Measurements from ENCODE around the gene RALGPS2.

The RALGPS2 gene

GRCh38 chr1:178686407-178686806, 38.6 kb upstream of the RALGPS2 start:
- no peak for DNase-seq (ENCODE audit: low read depth)
- H3K4me3 ChIP-seq (ENCODE audit: low read depth, low read length), result no peak overlapping the region
- no peak for TF ChIP-seq CTCF (IDR thresholded peaks at IDR 0.05; ENCODE audit: insufficient read depth, low read depth, low read length, missing control alignments)

GRCh38 chr1:178688244-178688643, 36.8 kb upstream of the RALGPS2 start:
- no peak overlapping the region for H3K4me3 ChIP-seq (ENCODE audit: low read depth, low read length)
- no peak for TF ChIP-seq CTCF (IDR thresholded peaks at IDR 0.05; ENCODE audit: insufficient read depth, low read depth, low read length, missing control alignments)
- no peak for DNase-seq (ENCODE audit: low read depth)

- no peak for TF ChIP-seq CTCF (IDR thresholded peaks at IDR 0.05; ENCODE audit: insufficient read depth, low read depth, low read length, missing control alignments)
- no peak overlapping the region for H3K4me3 ChIP-seq (ENCODE audit: low read depth, low read length)
- DNase-seq (ENCODE audit: low read depth), result no peak
Observed at GRCh38 chr1:178689769-178690168, 35.3 kb upstream of the RALGPS2 start.

GRCh38 chr1:178690496-178690895, 34.5 kb upstream of the RALGPS2 start:
- no peak for DNase-seq (ENCODE audit: low read depth)
- TF ChIP-seq CTCF (IDR thresholded peaks at IDR 0.05; ENCODE audit: insufficient read depth, low read depth, low read length, missing control alignments), result no peak
- H3K4me3 ChIP-seq (ENCODE audit: low read depth, low read length), result no peak overlapping the region

- DNase-seq (ENCODE audit: low read depth), result no peak
- H3K4me3 ChIP-seq (ENCODE audit: low read depth, low read length), result no peak overlapping the region
- no peak for TF ChIP-seq CTCF (IDR thresholded peaks at IDR 0.05; ENCODE audit: insufficient read depth, low read depth, low read length, missing control alignments)
Observed at GRCh38 chr1:178692564-178693327, 32.3 kb upstream of the RALGPS2 start.

GRCh38 chr1:178693366-178693765, 31.7 kb upstream of the RALGPS2 start:
- H3K4me3 ChIP-seq (ENCODE audit: low read depth, low read length), result no peak overlapping the region
- no peak for DNase-seq (ENCODE audit: low read depth)
- no peak for TF ChIP-seq CTCF (IDR thresholded peaks at IDR 0.05; ENCODE audit: insufficient read depth, low read depth, low read length, missing control alignments)
